ENCODE measurements around the gene TKTL2. TPM values are rescaled to one million over a fixed set of nuclear protein-coding genes. Genes with fewer than 3 reads are reported as not detected.

The TKTL2 gene
- total RNA-seq, 1 experiment from 2014 or later, result not detected

- TF ChIP-seq EMX1 (CRISPR knock-in tag; IDR thresholded peaks at IDR 0.05) (no peak), ZBTB21 (CRISPR knock-in tag; IDR thresholded peaks at IDR 0.05; ENCODE audit: borderline replicate concordance) (no peak), ZNF671 (CRISPR knock-in tag; IDR thresholded peaks at IDR 0.05) (no peak), IRF1 (CRISPR knock-in tag; IDR thresholded peaks at IDR 0.05) (no peak)
Observed at GRCh38 chr4:163492951-163493504, 19.5 kb upstream of the TKTL2 start (continued).

GRCh38 chr4:163489929-163490328 lies 16.4 kb upstream of the TKTL2 start:
- no peak overlapping the region for H3K27ac Mint-ChIP-seq
- H3K27me3 Mint-ChIP-seq (ENCODE audit: low read depth), result no peaks in the 10 kb centered on the region; the same call in 1 of the 2 replicates
- H3K9me3 Mint-ChIP-seq, result peaks cover 10% of the 10 kb centered on the region
- no peak for DNase-seq (ENCODE audit: low spot score)
- H3K4me3 Mint-ChIP-seq, result no peak overlapping the region
- TF ChIP-seq USF1 (CRISPR knock-in tag; IDR thresholded peaks at IDR 0.05), result no peak
- CTCF ChIA-PET, result no interaction called here
- no peaks in the 10 kb centered on the region; the same call in 1 of the 2 replicates for H3K4me1 Mint-ChIP-seq
- no peaks in the 10 kb centered on the region for H3K36me3 Mint-ChIP-seq
- no peak for ATAC-seq
- POLR2A ChIA-PET, result no interaction called here

- ATAC-seq, result no peak
- TF ChIP-seq ZBTB43 (CRISPR knock-in tag; IDR thresholded peaks at IDR 0.05) (no peak), ATF1 (CRISPR knock-in tag; IDR thresholded peaks at IDR 0.05) (no peak), FOXP1 (CRISPR knock-in tag; IDR thresholded peaks at IDR 0.05; ENCODE audit: borderline replicate concordance) (no peak), NR2C2 (CRISPR knock-in tag; IDR thresholded peaks at IDR 0.05) (no peak), ETV6 (CRISPR knock-in tag; IDR thresholded peaks at IDR 0.05) (no peak), ERG (CRISPR knock-in tag; IDR thresholded peaks at IDR 0.05) (no peak), E2F4 (CRISPR knock-in tag; IDR thresholded peaks at IDR 0.05; ENCODE audit: borderline replicate concordance, low read depth) (no peak), ZSCAN18 (CRISPR knock-in tag; IDR thresholded peaks at IDR 0.05) (no peak), STAT6 (CRISPR knock-in tag; conservative IDR thresholded peaks at IDR 0.05; ENCODE audit: low read depth) (no peak), TP53 (CRISPR knock-in tag; IDR thresholded peaks at IDR 0.05) (no peak), MAX (CRISPR knock-in tag; IDR thresholded peaks at IDR 0.05) (no peak), ZNF138 (CRISPR knock-in tag; conservative IDR thresholded peaks at IDR 0.05) (no peak), MXD4 (CRISPR knock-in tag; IDR thresholded peaks at IDR 0.05; ENCODE audit: borderline replicate concordance) (no peak)
- POLR2A ChIA-PET, result interaction anchor here (1.9 kb wide), 1 partner anchor 8 kb away, joined by 9 read pairs; the partner anchor contains the start of gene TMA16
- Mint-ChIP-seq H3K27ac (no peak overlapping the region), H3K4me3 (no peak overlapping the region), H3K9me3 (peaks cover 10% of the 10 kb centered on the region), H3K36me3 (no peaks in the 10 kb centered on the region), H3K4me1 (no peaks in the 10 kb centered on the region; the same call in 1 of the 2 replicates), H3K27me3 (ENCODE audit: low read depth) (no peaks in the 10 kb centered on the region; the same call in 1 of the 2 replicates)
- no peak for DNase-seq (ENCODE audit: low spot score)
- CTCF ChIA-PET, result interaction anchor here (0.9 to 2.1 kb wide), 5 partner anchors 8 to 154 kb away, joined by 3 to 22 read pairs (median 3); partner anchors contain the start of genes NPY1R and TMA16
Observed at GRCh38 chr4:163486321-163486720, 12.8 kb upstream of the TKTL2 start.
